C4-2B (cell line): ENCODE measurements around the gene AIG1.

Experiments used
- H3K27ac ChIP-seq: fragments of 450-650 bp; 2 replicates; pipeline ENCODE4 v1.5.1; 2017
- CTCF ChIP-seq: fragments of 450-650 bp; conservative IDR thresholded peaks from 2 replicates; pipeline ENCODE4 v1.5.1; 2017; ENCODE audit warnings: mild to moderate bottlenecking
- ZFX ChIP-seq: fragments of 450-650 bp; IDR thresholded peaks from 2 replicates; pipeline ENCODE4 v1.6.1; 2017

AIG1 gene

GRCh38 chr6:143149771-143150170, 89.1 kb downstream of the AIG1 start:
- no peak overlapping the region for H3K27ac ChIP-seq
- TF ChIP-seq CTCF (no peak), ZFX (no peak)

- TF ChIP-seq ZFX, result no peak
- TF ChIP-seq CTCF, result no peak
- H3K27ac ChIP-seq, result no peak overlapping the region
Measured at GRCh38 chr6:143150281-143150680, 89.6 kb downstream of the AIG1 start.

GRCh38 chr6:143151381-143151780, 90.7 kb downstream of the AIG1 start:
- no peak overlapping the region for H3K27ac ChIP-seq
- no peak for TF ChIP-seq CTCF

GRCh38 chr6:143155681-143156080, 95.0 kb downstream of the AIG1 start:
- H3K27ac ChIP-seq, result no peak overlapping the region
- TF ChIP-seq ZFX, result no peak
- TF ChIP-seq CTCF, result no peak

- H3K27ac ChIP-seq, result no peak overlapping the region
Measured at GRCh38 chr6:143157131-143157530, 96.4 kb downstream of the AIG1 start.

GRCh38 chr6:143158113-143158581, 97.5 kb downstream of the AIG1 start:
- H3K27ac ChIP-seq, result no peak overlapping the region
- TF ChIP-seq ZFX (no peak), CTCF (no peak)

More at GRCh38 chr6:143157131-143157530, 96.4 kb downstream of the AIG1 start:
- TF ChIP-seq ZFX (no peak), CTCF (no peak)

GRCh38 chr6:143159001-143159400, 98.3 kb downstream of the AIG1 start:
- no peak for TF ChIP-seq CTCF
- no peak for TF ChIP-seq ZFX
- no peak overlapping the region for H3K27ac ChIP-seq
